Thyroid gland (tissue), 4 donors: ENCODE measurements around the gene CD96. TPM values are rescaled to one million over a fixed set of nuclear protein-coding genes. Genes with fewer than 3 reads are reported as not detected.

ENCODE experiments used
- DNase-seq, 2 donors: peaks; one replicate each; pipeline ENCODE4 v3.0.0-alpha.2; 2019
- H3K27ac ChIP-seq, 3 donors: fragments of 200-600 bp; sonication (generic); 1 replicate in 2 of 3; 2 replicates in 1 of 3; pipeline ENCODE4 v1.5.1; 2016 to 2019; ENCODE audit warnings: mild to moderate bottlenecking in 1 of 3, moderate library complexity in 1 of 3
- H3K27me3 ChIP-seq: fragments of 200-600 bp; sonication (generic); one replicate; pipeline ENCODE4 v1.5.1; 2019
- H3K36me3 ChIP-seq, 2 donors: fragments of 200-600 bp; sonication (generic); one replicate each; pipeline ENCODE4 v1.5.1; 2016 to 2019
- H3K4me1 ChIP-seq, 2 donors: fragments of 200-600 bp; sonication (generic); one replicate each; pipeline ENCODE4 v1.5.1; 2017 to 2019
- H3K4me3 ChIP-seq, 3 donors: fragments of 200-600 bp; sonication (generic); replicated peaks in 1 of 3; 1 replicate in 2 of 3; 2 replicates in 1 of 3; pipeline ENCODE4 v1.5.1; 2016; ENCODE audit warnings: mild to moderate bottlenecking in 1 of 3
- H3K9me3 ChIP-seq: fragments of 200-600 bp; sonication (generic); one replicate; pipeline ENCODE4 v1.5.1; 2017
- CTCF ChIP-seq, 6 experiments: fragments of 200-600 bp in 3 of 6; fragments of 450-650 bp in 3 of 6; sonication (generic) in 3 of 6; IDR thresholded peaks; one replicate each; pipeline ENCODE4 v1.5.1; 2016 to 2019; ENCODE audit warnings: antibody characterized with exemption in 6 of 6, mild to moderate bottlenecking in 2 of 6, inconsistent platforms in 1 of 6, moderate library complexity in 1 of 6
- POLR2A ChIP-seq, 2 donors: fragments of 450-650 bp; IDR thresholded peaks; one replicate each; pipeline ENCODE4 v1.6.1; 2017; ENCODE audit warnings: antibody characterized with exemption in 2 of 2, mild to moderate bottlenecking in 2 of 2, moderate library complexity in 1 of 2
- WGBS, 2 donors: methylation state at CpG; one replicate each; pipeline ENCODE4 v1.1.5; 2017; 5-methylcytosine and 5-hydroxymethylcytosine counted together
- intact Hi-C: fragments of 100-400 bp; cut with DNase I; formaldehyde crosslinking; loops from one replicate; pipeline ENCODE4 v1.15.1; 2023
- total RNA-seq, 4 donors: library from RNA; depleted of rRNA; stranded (reverse); fragments of >200 nt; gene quantifications; one replicate each; pipeline ENCODE4 v1.2.3, GENCODE V29; 2016

CD96 gene
- total RNA-seq, 4 donors from 2014 or later: 2.8 to 4.6 (median 3.7) TPM

DNA sequence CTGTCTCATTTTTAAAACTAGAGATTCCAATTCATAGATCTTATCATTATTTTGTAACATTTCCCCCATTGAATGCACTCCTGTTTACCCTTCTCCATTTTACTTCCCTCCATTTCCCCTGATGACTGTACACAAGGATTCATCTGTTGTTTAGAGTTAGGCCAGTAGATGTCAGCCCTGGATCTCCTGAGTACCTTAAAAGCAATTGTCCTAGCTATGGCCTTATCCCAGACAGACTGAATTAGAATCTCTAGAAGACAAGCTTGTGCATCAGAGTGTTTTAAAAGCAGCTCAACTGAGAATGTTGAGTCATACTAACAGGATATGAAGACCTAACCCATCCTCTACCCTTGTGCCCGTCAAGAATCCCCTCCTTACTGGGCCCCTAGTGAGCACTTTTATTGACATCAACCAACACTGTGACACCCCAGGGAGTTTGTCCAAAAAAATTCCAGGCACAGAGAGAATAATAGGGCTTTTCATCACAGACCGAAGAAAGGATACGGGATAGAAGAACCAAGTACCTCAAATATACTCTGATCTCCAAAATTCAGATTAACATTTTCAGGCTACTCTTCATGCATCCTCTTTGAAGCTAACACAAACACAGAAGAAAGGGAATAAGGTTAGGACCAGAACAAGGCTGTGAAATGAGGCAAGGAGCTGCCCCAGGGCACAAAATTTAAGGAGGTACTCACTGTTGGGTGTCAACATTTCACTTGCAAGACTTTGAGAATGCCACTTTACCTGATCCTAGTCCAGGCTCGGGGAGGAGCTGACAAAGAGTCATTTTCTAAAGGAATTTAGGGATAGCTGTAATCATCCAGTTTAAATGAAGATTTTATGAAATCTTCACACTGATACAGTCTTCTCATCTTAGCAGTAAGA lies 36.0 kb downstream of the CD96 start:
- peak overlapping the region in 1 of 3 donors; percentile 5 for H3K27ac ChIP-seq
- no peaks in the 10 kb centered on the region for H3K9me3 ChIP-seq
- H3K36me3 ChIP-seq: no peaks in the 10 kb centered on the region
- no peaks in the 10 kb centered on the region for H3K27me3 ChIP-seq
- no peak for DNase-seq
- intact Hi-C loops: no loop called here
- no peak overlapping the region for H3K4me3 ChIP-seq
- 71 to 76% methylated on average over 4 of the region's 4 CpGs for WGBS, 2 donors
- peaks cover 27 to 43% of the 10 kb centered on the region in 2 donors for H3K4me1 ChIP-seq
- peak in 4 of 6 experiments; percentile 55 to 96 (median 87) for TF ChIP-seq CTCF (IDR thresholded peaks at IDR 0.05)
- no peak for TF ChIP-seq POLR2A (IDR thresholded peaks at IDR 0.05)

DNA sequence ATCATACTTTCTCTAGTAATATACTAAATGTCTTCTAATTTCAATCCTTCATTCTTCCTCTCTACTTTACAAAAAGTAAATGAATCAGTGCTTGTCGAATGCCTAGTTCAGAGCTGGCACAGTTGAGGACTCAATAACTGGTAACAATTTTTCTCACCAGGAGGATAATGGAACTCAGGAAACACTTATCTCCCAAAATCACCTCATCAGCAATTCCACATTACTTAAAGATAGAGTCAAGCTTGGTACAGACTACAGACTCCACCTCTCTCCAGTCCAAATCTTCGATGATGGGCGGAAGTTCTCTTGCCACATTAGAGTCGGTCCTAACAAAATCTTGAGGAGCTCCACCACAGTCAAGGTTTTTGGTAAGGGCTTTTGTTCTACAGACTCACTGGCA lies 36.9 kb downstream of the CD96 start:
- H3K4me1 ChIP-seq: peaks cover 35 to 51% of the 10 kb centered on the region in 2 donors
- DNase-seq: no peak
- H3K9me3 ChIP-seq: no peaks in the 10 kb centered on the region
- H3K27ac ChIP-seq: peak overlapping the region in 1 of 3 donors; percentile 92
- WGBS, 2 donors: 97 to 98% methylated on average over 4 of the region's 4 CpGs
- intact Hi-C loops: no loop called here
- H3K27me3 ChIP-seq: no peaks in the 10 kb centered on the region
- no peak overlapping the region for H3K4me3 ChIP-seq
- TF ChIP-seq CTCF (IDR thresholded peaks at IDR 0.05) (no peak), POLR2A (IDR thresholded peaks at IDR 0.05) (no peak)
- no peaks in the 10 kb centered on the region for H3K36me3 ChIP-seq

GRCh38 chr3:111579495-111579894 lies 37.5 kb downstream of the CD96 start:
- intact Hi-C loops: no loop called here
- no peaks in the 10 kb centered on the region for H3K9me3 ChIP-seq
- H3K36me3 ChIP-seq: no peaks in the 10 kb centered on the region
- H3K27me3 ChIP-seq: no peaks in the 10 kb centered on the region
- H3K4me3 ChIP-seq: no peak overlapping the region
- TF ChIP-seq POLR2A (IDR thresholded peaks at IDR 0.05) (no peak), CTCF (IDR thresholded peaks at IDR 0.05) (no peak)
- H3K4me1 ChIP-seq: peaks cover 40 to 56% of the 10 kb centered on the region in 2 donors
- WGBS, 2 donors: 95% methylated on average over 5 of the region's 5 CpGs
- no peak for DNase-seq
- H3K27ac ChIP-seq: peak overlapping the region in 2 of 3 donors; percentile 92

- Histone ChIP-seq H3K9me3 (no peaks in the 10 kb centered on the region), H3K36me3 (no peaks in the 10 kb centered on the region), H3K4me1 (peaks cover 55 to 68% of the 10 kb centered on the region in 2 donors), H3K4me3 (no peak overlapping the region), H3K27ac (peak overlapping the region; percentile 76 to 92 (median 92)), H3K27me3 (no peaks in the 10 kb centered on the region)
- no peak for TF ChIP-seq POLR2A (IDR thresholded peaks at IDR 0.05)
- TF ChIP-seq CTCF (IDR thresholded peaks at IDR 0.05): no peak
- intact Hi-C loops: no loop called here
- DNase-seq: peak; percentile 28 to 41
- WGBS, 2 donors: 93 to 94% methylated on average over 2 of the region's 2 CpGs
Observed at GRCh38 chr3:111581403-111582119, 39.6 kb downstream of the CD96 start.

DNA sequence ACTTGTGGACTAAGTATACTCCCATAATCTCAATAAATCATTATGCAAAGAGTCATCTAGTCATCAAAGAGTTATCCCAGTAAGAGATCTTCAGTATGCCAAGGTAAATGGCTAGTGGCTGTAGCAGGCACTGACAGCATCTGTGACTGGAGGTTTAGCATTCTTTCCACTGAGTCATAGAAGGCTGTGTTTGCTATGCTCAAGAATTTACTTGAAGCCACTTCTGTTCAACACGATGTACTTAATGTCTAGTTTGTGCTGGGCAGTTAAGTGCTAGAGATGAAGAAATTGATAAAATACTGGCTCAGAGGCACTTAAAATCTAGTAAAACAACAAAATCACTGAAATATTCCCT lies 40.1 kb downstream of the CD96 start:
- peak; percentile 22 to 41 for DNase-seq

More for the DNA sequence above, 40.1 kb downstream of the CD96 start:
- no peak for TF ChIP-seq CTCF (IDR thresholded peaks at IDR 0.05)
- TF ChIP-seq POLR2A (IDR thresholded peaks at IDR 0.05): no peak
- peak overlapping the region; percentile 76 to 92 (median 92) for H3K27ac ChIP-seq
- WGBS, 2 donors: 12 to 36% methylated on average over 1 of the region's 1 CpG
- no peaks in the 10 kb centered on the region for H3K36me3 ChIP-seq
- intact Hi-C loops: no loop called here
- H3K9me3 ChIP-seq: no peaks in the 10 kb centered on the region
- H3K4me3 ChIP-seq: no peak overlapping the region
- H3K27me3 ChIP-seq: no peaks in the 10 kb centered on the region
- peaks cover 55 to 68% of the 10 kb centered on the region in 2 donors for H3K4me1 ChIP-seq
